ENCODE measurements around the gene NCEH1.

- TF ChIP-seq POLR2A (IDR thresholded peaks at IDR 0.05): no peak
- TF ChIP-seq, protein P1, sequence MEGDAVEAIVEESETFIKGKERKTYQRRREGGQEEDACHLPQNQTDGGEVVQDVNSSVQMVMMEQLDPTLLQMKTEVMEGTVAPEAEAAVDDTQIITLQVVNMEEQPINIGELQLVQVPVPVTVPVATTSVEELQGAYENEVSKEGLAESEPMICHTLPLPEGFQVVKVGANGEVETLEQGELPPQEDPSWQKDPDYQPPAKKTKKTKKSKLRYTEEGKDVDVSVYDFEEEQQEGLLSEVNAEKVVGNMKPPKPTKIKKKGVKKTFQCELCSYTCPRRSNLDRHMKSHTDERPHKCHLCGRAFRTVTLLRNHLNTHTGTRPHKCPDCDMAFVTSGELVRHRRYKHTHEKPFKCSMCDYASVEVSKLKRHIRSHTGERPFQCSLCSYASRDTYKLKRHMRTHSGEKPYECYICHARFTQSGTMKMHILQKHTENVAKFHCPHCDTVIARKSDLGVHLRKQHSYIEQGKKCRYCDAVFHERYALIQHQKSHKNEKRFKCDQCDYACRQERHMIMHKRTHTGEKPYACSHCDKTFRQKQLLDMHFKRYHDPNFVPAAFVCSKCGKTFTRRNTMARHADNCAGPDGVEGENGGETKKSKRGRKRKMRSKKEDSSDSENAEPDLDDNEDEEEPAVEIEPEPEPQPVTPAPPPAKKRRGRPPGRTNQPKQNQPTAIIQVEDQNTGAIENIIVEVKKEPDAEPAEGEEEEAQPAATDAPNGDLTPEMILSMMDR (IDR thresholded peaks at IDR 0.05): no peak
Observed at GRCh38 chr3:172608575-172608974, 102.3 kb downstream of the NCEH1 start.

All from thyroid gland (tissue), 4 donors.